ENCODE data around the gene FARS2.

DNA sequence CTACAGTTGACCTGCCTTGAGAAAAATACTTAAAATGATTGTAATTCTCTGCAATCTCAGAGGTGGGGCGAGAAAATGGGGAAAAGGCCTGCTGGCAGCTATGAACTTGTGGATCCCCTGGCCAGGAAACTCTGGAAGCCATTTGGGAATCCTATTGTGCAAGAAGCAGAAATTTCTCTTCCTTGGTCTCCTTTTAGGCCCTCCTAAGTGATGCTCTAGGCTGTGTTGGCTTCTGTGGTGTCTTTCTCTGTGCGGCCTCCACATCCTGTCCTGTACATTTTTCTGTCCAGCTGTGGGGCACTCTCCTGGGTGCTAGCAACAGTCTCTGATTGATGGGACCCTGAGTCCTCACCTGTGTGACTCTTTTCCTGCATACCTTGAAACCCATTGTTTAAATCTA is 290.9 kb downstream of the FARS2 start:
- no peak for TF ChIP-seq CTCF (IDR thresholded peaks at IDR 0.05)
- TF ChIP-seq POLR2AphosphoS5 (IDR thresholded peaks at IDR 0.05), result no peak
- no peak for TF ChIP-seq EP300 (IDR thresholded peaks at IDR 0.05; ENCODE audit: low read depth)

Measured in transverse colon (tissue), 4 donors.